ENCODE data around the gene NPIPB4.
"Not testable (repeated sequence)": the region's sequence is repeated elsewhere in the genome, so short reads cannot be mapped to it uniquely, and the experiment has no call there.

DNA sequence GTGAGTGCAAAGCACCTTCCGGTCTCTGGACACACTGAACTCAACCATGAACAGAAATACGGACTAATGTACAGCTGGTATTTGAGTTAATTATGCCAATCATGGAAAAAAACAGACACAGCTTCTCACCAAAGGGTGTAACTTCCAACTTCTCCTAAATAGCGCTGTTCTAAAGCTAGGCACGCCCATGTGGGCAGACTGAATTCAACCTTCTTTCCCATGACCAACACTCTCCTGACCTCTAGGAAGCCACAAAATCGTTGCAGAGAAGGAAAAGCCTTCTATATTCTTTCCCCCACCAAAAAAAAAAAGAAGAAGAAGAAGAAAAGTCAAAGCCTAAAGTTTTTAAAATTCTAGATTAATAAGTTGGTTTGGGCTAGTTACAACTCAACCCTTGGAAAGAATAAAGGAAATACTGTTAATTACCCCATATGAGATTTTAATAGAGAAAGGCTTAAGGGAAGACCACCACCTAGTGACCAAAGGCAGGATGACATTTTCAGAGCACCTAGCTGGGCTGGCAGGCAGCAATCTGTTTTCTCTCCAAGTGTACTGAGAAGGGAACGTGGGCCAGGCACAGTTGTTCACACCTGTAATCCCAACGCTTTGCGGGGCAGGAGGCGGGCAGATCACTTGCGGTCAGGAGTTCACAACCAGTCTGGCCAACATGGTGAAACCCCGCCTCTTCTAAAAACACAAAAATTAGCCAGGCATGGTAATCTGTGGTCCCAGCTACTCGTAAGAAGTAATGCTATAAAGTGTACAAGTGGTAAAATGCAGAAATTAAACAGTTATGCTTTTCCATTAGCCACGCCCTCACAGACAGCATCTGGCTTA, 55.8 kb downstream of the NPIPB4 start:
- TF ChIP-seq, protein P1, sequence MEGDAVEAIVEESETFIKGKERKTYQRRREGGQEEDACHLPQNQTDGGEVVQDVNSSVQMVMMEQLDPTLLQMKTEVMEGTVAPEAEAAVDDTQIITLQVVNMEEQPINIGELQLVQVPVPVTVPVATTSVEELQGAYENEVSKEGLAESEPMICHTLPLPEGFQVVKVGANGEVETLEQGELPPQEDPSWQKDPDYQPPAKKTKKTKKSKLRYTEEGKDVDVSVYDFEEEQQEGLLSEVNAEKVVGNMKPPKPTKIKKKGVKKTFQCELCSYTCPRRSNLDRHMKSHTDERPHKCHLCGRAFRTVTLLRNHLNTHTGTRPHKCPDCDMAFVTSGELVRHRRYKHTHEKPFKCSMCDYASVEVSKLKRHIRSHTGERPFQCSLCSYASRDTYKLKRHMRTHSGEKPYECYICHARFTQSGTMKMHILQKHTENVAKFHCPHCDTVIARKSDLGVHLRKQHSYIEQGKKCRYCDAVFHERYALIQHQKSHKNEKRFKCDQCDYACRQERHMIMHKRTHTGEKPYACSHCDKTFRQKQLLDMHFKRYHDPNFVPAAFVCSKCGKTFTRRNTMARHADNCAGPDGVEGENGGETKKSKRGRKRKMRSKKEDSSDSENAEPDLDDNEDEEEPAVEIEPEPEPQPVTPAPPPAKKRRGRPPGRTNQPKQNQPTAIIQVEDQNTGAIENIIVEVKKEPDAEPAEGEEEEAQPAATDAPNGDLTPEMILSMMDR (conservative IDR thresholded peaks at IDR 0.05; ENCODE audit: low read length) = peak; percentile 66
- not testable (repeated sequence) for TF ChIP-seq EZH2phosphoT487 (IDR thresholded peaks at IDR 0.05; ENCODE audit: borderline replicate concordance, low read depth, low read length)

Measured in OCI-LY7 (cell line).